Ishikawa (cell line): ENCODE results near the gene RPL9.

Source experiments
- EP300 ChIP-seq: IDR thresholded peaks from 2 replicates; pipeline ENCODE4 v1.6.1; 2012; ENCODE audit warnings: borderline replicate concordance
- RAD21 ChIP-seq: IDR thresholded peaks from 2 replicates; pipeline ENCODE4 v1.6.1; 2012; ENCODE audit warnings: low read depth
- REST ChIP-seq: IDR thresholded peaks from 2 replicates; pipeline ENCODE4 v1.6.1; 2012; ENCODE audit warnings: low read depth, mild to moderate bottlenecking
- TAF1 ChIP-seq: IDR thresholded peaks from 2 replicates; pipeline ENCODE4 v1.6.1; 2012; ENCODE audit warnings: low read depth, mild to moderate bottlenecking
- YY1 ChIP-seq: IDR thresholded peaks from 2 replicates; pipeline ENCODE4 v1.6.1; 2012; ENCODE audit warnings: low read depth

- no peak for TF ChIP-seq RAD21
- TF ChIP-seq REST: no peak
- TF ChIP-seq TAF1: no peak
- TF ChIP-seq EP300: no peak
- TF ChIP-seq YY1: no peak
These were observed 29.0 kb downstream of the RPL9 start for GRCh38 chr4:39429476-39430334.
